Fibroblast of the conjunctiva (primary cell): ENCODE results near the gene AGGF1.
"Not testable (repeated sequence)": the region's sequence is repeated elsewhere in the genome, so short reads cannot be mapped to it uniquely, and the experiment has no call there.

ENCODE experiments used
- DNase-seq: peaks from one replicate; pipeline ENCODE4 v3.0.0-alpha.2; 2010; ENCODE audit warnings: low read depth

AGGF1 gene

DNA sequence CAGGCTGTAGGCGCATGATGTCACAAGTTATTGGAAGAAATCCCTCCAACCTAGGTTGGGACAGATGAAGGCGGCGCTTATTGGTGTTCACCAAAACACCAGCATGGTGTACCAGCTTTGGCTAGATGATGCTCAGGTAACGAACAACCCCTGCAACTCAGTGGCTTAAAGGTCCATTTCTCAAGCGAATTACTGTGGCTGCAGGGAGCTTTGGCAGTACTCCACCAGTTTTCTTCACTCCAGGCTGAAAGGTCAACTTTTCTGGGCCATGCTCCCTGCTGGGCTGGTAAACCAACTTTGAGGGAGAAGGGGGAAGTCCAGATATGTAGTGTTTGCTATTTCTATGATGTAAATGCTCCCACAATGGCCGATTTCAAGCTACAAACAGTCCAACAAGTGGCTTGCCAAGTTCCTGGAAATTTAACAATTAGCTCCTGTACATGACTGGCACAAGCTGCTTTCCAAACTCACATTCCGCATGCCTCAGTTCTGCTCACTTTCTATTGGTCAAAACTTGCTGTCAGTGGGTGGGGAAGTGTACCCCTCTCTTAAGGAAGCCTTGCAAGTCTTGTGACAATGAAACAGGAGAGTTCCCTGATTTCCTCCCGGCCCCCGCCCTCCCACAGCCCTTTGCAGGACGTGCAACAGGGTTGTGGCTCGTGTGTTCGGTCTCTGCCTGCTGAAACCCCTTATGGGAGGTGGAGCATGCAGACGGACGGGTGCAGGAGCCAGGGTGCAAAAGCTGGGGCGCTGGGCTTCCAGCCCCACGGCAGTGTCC lies 57.5 kb downstream of the AGGF1 start:
- DNase-seq: peak; percentile 41

DNA sequence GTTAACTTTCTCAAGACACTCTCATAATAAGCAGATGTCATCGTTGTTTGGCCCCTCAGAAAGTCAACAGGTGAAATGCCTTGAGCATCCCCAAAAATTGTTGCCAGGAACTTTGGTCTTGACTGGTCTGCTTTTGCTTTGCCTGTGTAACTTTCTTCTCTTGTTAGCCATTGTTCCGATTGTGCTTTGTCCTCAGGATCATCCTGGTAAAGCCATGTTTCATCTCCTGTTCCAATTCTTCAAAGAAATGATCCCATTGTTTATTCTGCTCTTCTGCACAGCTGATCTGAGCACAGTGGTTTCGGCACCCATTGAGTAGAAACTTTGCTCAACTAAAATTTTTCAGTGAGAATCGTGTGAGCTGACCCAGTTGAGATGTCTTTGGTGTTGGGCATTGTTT lies 65.0 kb downstream of the AGGF1 start:
- no peak for DNase-seq

DNA sequence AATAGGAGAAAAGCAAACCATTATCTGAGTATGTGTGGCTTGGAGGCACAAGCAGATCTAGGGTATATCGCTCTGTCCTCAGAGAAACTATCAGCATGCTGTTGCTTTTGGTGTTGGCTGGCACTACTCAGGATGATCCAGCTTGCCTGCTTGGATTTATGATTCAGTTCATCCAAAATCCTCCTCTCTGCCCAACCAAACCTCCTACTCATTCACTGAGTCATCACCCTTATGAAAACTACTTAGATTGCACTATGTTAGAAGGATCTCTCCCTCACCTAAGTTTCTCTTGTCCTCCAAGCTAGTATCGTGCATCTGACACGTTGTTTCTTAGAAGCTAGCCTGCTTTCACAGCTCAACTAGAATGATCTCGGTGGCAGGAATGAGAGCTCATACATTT lies 71.1 kb downstream of the AGGF1 start:
- DNase-seq: no peak

DNA sequence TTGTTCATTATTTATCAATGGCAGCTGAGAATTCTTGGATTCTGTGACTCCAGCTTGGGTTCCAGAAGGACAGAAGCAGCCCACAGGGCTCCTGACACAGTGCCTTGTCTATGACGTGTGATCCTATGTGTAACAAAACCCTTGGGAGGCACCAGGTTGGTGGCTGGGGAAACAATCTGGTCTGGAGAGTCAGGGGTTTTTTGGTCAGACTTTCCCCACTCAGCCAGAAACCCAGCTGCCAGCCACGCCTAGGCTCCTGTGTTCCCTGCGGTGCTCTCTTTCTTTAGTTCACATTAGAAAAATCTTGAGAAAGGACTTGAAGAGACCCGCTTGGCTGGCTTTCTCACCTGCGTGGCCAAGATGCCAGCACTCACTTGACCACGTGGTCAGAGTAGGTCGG lies 72.3 kb downstream of the AGGF1 start:
- no peak for DNase-seq

DNA sequence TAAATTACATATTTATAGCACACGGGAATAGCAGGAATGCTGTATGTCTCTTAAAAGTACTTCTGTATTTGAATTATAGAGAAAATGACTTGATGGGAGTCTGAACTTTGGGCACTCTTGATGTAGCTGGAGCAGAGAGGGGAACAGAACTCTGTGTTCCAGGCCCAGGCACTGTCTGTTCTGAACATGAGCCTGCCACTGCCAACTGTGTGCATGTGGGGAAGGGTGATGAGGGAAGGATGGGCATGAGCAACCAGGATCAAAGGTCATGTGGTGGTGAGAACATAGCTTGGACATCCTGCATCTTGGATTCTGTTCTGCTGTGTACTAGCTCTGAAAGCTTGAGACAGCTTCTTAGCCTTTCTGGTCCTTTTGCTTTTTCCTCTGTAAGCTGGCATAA lies 73.3 kb downstream of the AGGF1 start:
- no peak for DNase-seq

DNA sequence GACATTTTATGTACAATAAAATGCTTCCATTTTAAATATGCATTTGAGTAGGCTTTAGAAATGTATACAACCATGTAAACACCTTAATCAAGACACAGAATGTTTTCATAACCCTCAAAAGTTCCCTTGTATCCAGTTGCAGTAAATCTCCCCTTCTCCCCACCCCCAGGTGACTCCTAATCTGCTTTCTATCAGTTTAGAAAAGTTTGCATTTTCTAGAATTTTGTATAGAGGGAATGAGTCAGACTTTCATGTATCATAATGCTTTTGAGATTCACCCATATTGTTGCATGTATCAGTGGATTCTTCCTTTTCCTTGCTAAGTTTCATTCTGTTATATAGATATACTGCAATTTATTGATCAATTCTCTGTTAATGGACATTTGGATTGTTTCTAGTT lies 74.6 kb downstream of the AGGF1 start:
- no peak for DNase-seq

DNA sequence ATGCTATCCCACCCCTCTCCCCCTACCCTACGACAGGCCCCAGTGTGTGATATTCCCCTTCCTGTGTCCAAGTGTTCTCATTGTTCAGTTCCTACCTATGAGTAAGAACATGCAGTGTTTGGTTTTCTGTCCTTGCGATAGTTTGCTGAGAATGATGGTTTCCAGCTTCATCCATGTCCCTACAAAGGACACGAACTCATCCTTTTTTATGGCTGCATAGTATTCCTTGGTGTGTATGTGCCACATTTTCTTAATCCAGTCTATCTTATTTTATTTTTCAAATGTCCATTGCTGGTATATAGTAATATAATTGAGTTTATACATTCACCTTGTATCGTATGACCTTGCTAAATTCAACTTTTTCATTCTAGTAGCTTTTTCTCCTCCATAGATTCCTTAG lies 76.8 kb downstream of the AGGF1 start:
- not testable (repeated sequence) for DNase-seq
